GM19397 (cell line): ENCODE results near the gene C11orf98.
"Not testable (repeated sequence)": the region's sequence is repeated elsewhere in the genome, so short reads cannot be mapped to it uniquely, and the experiment has no call there.

Experiments used
- ATAC-seq: cut with Tn5 transposase; IDR thresholded peaks from one replicate; pipeline ENCODE4 v1.9.1; 2021; ENCODE audit warnings: mild to moderate bottlenecking, moderate library complexity; ENCODE audit not compliant: unreplicated experiment

The C11orf98 gene

DNA sequence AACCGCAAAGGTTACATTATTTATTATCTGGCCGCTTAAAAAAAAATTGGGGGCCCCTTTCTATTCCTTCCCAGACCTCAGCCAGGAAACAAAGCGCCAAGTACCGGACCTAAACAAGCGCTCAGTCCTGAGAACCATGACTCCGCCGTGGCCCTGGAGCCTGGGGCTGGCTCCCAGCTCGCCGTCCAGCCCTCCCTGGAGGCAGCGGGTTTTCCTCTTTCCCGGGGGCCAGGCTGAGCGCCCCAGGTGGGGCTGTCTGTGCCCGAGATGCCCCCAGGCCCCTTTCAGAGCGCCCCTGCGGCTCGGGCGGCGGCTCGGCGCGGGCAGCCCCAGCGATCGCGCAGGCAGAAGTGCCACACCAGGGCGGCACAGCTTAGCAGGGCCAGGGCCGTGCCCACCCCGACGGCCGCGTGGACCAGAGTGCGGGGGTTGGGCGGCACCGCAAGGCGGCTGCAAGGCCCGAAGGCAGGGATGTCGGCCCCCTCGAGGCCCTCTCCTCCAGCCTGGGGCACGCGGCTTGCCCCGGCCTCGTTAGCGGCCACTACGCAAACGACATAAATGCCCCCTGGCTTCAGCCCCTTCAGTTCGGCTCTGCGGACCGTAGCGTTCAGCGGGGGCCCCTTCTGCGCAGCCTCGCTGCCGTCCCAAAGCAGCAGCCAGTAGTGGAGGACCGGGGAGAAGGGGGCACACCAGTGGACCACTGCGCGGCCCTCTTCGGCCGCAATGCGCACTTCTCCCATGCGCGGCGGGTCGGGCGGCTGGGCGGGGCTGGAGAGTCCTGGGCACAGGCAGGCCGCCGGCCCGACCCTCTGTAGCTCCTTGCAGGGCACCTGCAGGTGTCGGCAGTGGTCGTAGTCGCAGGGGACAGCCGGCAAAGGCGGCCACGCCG lies 22.7 kb upstream of the C11orf98 start:
- no peak for ATAC-seq

DNA sequence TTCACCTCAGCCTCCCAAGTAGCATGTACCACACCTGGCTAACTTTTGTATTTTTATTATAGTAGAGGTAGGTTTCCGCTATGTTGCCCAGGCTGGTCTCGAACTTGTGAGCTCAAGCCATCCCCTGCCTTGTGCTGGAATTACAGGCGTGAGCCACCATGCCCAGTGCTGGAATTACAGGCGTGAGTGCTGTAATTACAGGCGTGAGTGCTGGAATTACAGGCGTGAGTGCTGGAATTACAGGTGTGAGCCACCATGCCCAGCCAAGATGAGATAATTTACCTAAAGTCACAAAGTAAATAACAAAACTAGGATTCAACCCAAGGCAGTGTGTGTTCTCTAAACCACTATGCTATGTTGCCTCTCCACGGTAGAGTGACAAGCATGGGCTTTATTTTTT lies 17.5 kb upstream of the C11orf98 start:
- ATAC-seq = no peak

- ATAC-seq = no peak
Observed at GRCh38 chr11:62680825-62681240, 15.8 kb upstream of the C11orf98 start.

DNA sequence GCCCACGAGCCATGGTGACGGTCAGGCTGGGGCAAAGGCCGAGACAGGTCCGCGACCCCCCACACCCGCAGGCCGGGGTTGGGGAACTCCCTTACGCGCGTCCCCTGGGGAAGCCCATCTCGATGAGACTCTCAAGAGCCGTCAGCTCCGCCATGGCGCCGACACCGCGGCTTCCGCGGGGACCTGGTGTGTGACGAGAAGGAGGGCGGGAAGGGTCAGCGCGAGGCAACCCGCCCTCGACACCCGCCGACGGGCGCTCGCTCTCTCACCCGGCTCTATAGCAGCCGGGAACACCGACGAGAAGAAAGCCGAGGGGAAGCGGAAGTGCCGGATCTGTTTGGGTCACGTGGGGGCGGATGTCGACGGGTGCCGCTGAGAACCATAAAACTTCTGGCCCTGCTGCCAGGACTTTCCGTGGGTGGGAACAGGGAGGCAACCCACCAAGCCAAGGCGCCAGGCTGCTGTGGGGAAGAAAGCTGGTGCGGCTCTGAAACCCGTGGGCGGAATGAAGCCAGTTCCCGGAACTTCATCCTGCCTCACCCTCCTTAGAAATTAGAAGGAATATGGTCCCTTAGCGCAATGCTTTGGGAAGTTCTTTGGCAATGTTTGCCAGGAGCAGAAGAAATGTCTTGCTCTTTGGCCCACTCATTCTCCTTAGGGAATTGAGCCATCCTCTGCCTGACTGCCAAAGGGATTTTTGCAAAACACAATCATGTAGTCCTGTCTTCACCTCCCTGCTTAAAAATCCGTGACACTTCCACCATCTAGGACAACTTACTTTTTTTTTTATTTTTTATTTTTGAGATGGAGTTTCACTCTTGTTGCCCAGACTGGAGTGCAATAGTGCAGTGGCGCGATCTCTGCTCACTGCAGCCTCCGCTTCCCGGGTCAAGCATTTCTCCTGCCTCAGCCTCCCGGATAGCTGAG lies 14.0 kb upstream of the C11orf98 start, which contains the start of gene UBXN1:
TSS of gene UBXN1 (minus strand) at position 304 of the 927 bp plus-strand sequence. CDS start at position 154, 150 bp downstream.
- peak; percentile 70 for ATAC-seq

DNA sequence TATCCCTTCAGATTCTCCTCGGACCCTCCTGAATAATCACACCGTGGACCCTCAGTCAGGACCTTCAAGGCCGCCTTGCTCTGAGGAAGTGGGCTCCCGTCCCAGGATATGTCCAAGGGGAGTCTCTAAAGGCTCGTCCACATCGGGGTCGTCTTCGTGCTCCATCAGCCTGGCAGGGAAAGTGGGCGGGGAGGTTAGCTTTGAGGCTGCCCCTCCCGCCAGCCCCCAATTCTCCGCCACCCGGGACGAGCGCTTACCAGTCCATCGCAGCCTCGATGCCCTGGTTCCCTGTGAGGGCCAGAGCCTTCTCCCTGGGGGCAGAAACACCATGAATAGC lies 13.4 kb upstream of the C11orf98 start:
- no peak for ATAC-seq

DNA sequence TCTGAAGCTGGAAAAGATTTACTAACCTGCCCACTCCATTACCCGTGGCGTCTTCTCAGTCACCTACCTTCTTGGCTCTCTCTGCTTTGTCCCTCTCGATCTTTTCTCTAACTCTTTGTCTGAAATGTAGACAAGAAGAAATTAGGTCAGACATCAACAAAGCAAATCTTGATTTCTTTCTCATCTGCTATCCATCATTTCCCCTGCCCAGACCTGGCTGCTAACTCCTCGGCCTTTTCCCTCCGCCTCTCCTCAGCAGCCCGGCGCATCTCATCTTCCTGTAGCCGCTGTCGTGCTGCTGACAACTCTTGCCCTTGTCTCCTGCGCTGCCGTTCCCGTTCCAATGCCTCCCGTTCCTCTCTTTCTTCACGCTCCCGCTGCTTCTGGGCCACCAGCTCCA lies 12.7 kb upstream of the C11orf98 start:
- no peak for ATAC-seq

DNA sequence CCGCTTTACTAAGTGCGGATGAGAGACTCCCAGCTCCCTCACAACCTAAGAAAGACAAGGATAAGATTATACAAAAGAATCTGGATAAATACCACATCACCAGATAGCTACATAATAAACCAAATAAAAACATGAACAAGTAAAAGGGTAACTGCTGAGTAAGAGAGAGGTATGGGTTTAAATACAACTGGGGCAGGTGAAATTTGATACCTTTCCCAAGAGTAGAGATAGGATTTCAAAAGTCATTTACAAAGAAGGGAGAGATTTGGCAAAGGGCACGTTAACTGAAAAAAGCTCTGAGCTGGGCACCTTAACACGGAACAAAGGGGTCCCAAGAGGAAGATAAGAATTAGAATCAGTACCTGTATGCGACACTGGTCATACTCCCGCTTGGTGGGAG lies 12.1 kb upstream of the C11orf98 start:
- ATAC-seq = no peak

- no peak for ATAC-seq
Observed at GRCh38 chr11:62676698-62677097, 11.7 kb upstream of the C11orf98 start.

- not testable (repeated sequence) for ATAC-seq
Observed at GRCh38 chr11:62675415-62675814, 10.4 kb upstream of the C11orf98 start.

- ATAC-seq = no peak
Observed at GRCh38 chr11:62673196-62673525, 8.2 kb upstream of the C11orf98 start.

GRCh38 chr11:62671608-62672389 lies 6.8 kb upstream of the C11orf98 start, which contains the start of the genes LBHD1 and UQCC3:
LBHD1 (minus strand) TSS chr11:62672267; CDS start chr11:62670031, 2,236 bp downstream.
UQCC3 (plus strand) TSS chr11:62671673; CDS start chr11:62671746, 73 bp downstream.
- ATAC-seq = no peak

- no peak for ATAC-seq
Observed at GRCh38 chr11:62671236-62671607, 6.2 kb upstream of the C11orf98 start.

DNA sequence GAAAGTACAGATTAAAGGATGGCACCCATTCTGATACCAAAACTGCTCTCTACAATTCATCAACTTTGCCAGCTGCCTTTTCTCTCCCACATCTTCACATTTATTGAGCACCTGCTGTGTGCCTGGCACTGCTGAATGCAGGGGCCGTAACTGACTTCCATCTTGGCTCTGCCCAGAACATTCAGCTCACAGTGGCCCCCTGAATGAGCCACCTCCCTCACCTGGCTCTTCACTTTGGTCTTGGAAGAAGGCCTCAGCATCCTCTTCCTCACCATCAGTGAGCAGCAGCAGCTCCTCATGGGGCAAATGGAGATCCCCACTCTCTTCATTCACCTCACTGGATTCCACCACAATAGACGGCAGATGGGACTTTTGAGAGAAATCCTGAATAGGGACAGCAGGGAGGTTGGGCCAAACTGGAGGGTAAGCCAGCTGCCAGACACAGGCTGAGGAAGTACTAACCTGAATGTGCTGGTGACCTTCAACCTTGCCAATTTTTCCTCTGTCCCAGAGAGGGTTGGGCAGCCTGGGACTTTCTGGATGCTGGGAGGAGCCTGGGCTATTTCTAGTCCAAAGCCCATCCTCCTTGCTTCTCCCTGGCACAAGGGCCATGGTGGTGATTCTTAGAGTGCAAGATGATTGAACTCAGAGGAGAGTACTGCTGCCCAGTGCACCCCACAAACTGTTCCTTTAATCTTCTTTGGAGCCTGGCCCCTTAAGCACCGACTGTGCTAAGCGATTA lies 4.6 kb upstream of the C11orf98 start:
- ATAC-seq = no peak

GRCh38 chr11:62667460-62667859 lies 2.5 kb upstream of the C11orf98 start:
- no peak for ATAC-seq

DNA sequence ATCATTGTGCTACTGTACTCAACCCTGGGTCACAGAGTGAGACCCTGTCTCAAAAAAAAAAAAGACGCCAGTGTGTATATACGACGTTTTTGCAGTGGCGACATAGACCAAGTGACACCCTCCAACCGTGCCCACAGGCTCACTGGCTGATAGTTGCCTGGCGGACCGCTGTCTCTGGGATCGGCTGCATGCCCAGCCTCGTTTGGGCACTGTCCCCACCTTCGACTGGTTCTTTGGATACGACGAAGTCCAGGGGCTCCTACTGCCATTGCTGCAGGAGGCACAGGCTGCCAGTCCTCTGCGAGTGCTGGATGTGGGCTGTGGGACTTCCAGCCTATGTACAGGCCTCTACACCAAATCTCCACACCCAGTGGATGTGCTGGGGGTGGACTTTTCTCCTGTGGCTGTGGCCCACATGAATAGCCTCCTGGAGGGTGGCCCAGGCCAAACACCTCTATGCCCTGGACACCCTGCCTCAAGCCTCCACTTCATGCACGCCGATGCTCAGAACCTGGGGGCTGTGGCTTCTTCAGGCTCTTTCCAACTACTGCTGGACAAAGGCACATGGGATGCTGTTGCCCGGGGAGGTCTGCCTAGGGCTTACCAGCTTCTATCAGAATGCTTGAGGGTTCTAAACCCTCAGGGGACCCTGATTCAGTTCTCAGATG lies 1.4 kb upstream of the C11orf98 start:
- no peak for ATAC-seq

GRCh38 chr11:62665599-62666258 lies 719 bp upstream of the C11orf98 start:
- ATAC-seq = no peak

GRCh38 chr11:62664405-62665074 lies 470 bp downstream of the C11orf98 start:
- peak; percentile 16 for ATAC-seq

GRCh38 chr11:62656796-62657429 lies 8.1 kb downstream of the C11orf98 start:
- no peak for ATAC-seq
